ENCODE data around the gene SATB2.

Gene SATB2

GRCh38 chr2:199223791-199224190 is 233.9 kb downstream of the SATB2 start:
- DNase-seq, result no peak

GRCh38 chr2:199220920-199221319 is 236.8 kb downstream of the SATB2 start:
- no peak for DNase-seq

- no peak for DNase-seq
These were observed 238.2 kb downstream of the SATB2 start for GRCh38 chr2:199219551-199219950.

All from NCI-H446 treated with DMSO at 0.1 percent for 48 hours (cell line).